ENCODE data around the gene JPT1.

The JPT1 gene

DNA sequence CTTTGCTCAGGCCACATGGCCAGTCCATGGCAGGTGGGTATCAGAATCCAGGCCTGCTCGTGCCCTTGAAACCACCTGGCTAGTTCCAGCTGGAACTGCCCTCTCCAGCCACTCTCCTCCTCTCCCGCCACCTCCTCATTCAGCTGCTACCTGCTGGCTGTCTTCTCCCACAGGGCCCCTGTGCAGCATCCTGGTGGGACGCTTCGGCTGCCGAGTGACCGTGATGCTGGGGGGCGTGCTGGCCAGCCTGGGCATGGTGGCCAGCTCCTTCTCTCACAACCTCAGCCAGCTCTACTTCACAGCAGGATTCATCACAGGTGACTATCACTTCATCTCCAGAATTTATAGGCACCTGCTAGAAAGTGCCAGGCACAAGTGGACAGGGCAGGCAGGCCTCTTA, 56.4 kb downstream of the JPT1 start:
- no peak for TF ChIP-seq SPI1 (IDR thresholded peaks at IDR 0.05; ENCODE audit: borderline replicate concordance, low read depth)
- TF ChIP-seq, protein P1, sequence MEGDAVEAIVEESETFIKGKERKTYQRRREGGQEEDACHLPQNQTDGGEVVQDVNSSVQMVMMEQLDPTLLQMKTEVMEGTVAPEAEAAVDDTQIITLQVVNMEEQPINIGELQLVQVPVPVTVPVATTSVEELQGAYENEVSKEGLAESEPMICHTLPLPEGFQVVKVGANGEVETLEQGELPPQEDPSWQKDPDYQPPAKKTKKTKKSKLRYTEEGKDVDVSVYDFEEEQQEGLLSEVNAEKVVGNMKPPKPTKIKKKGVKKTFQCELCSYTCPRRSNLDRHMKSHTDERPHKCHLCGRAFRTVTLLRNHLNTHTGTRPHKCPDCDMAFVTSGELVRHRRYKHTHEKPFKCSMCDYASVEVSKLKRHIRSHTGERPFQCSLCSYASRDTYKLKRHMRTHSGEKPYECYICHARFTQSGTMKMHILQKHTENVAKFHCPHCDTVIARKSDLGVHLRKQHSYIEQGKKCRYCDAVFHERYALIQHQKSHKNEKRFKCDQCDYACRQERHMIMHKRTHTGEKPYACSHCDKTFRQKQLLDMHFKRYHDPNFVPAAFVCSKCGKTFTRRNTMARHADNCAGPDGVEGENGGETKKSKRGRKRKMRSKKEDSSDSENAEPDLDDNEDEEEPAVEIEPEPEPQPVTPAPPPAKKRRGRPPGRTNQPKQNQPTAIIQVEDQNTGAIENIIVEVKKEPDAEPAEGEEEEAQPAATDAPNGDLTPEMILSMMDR (IDR thresholded peaks at IDR 0.05; ENCODE audit: insufficient read depth, low read length) = no peak
- DNase-seq (ENCODE audit: low read depth in 1 of 2, low spot score in 1 of 2) = no peak
- no peak overlapping the region for H3K4me3 ChIP-seq (replicated peaks; ENCODE audit: insufficient read depth, low read length)
- no peaks in the 10 kb centered on the region for H3K27me3 ChIP-seq (ENCODE audit: insufficient read depth, poor library complexity, severe bottlenecking)
- no peak overlapping the region for H3K27ac ChIP-seq (replicated peaks)

DNA sequence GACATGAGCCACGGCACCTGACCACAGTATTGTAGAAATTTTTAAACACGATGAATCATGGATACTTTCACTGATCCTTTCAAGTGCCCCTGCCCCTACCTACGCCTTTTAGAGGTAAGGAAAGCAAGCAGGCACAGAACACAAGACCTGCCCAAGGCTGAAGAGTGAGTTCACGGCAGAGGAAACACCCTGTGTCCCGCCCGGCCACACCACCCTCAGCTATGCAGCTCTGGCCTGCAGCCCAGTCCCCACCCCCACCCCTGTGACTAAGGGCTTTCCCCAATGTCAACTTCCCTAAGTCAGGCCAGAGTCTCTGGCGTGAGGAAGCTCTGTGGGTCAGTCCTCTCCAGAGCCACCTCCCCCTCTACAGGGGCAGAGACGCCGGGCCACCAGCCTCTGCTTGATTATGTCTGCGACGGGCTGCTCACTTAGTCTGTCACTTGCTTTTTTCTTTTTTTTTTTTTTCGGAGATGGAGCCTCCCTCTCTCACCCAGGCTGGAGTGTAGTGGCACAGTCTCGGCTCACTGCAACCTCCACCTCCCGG, 58.2 kb downstream of the JPT1 start:
- H3K27ac ChIP-seq (replicated peaks) = peak overlapping the region; percentile 75
- H3K4me3 ChIP-seq (replicated peaks; ENCODE audit: insufficient read depth, low read length) = no peak overlapping the region
- DNase-seq (ENCODE audit: low read depth in 1 of 2, low spot score in 1 of 2) = peak; percentile 88 to 90
- no peaks in the 10 kb centered on the region for H3K27me3 ChIP-seq (ENCODE audit: insufficient read depth, poor library complexity, severe bottlenecking)
- TF ChIP-seq SPI1 (IDR thresholded peaks at IDR 0.05; ENCODE audit: borderline replicate concordance, low read depth) (peak; percentile 50; the same call in 1 of the 2 replicates), POLR2AphosphoS5 (IDR thresholded peaks at IDR 0.05; ENCODE audit: low read depth) (peak; percentile 72)
- TF ChIP-seq, protein P1 (IDR thresholded peaks at IDR 0.05; ENCODE audit: insufficient read depth, low read length) = no peak

DNA sequence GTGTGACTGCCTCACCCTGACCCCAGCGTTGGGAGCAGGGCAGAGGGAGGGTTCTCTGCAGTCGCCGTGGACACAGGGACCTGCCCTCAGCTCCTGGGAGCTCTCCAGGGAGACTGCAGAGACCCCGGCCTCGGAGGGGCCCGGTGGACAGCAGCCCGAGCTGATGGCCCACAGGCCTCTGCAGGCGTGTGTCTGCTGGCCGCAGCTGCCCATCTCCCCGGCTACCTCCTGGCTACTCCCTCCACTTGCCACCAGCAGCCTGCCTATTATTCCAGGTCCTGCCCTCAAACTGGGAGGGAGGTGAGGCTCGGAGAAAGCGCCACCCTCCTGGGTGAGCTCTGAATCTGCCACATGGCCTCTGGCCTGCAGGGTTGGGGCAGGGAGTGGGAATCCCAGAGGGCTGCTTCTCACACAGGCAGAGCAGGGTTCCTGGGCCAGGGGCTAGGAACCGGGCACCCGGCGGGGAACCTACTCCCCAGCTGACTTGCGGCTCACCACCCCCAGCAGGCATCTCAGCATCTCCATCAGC, 59.4 kb downstream of the JPT1 start:
- H3K27ac ChIP-seq (replicated peaks) = peak overlapping the region; percentile 75; the same call in 1 of the 2 replicates
- TF ChIP-seq SPI1 (IDR thresholded peaks at IDR 0.05; ENCODE audit: borderline replicate concordance, low read depth) (no peak), GABPA (IDR thresholded peaks at IDR 0.05; ENCODE audit: low read depth) (no peak), POLR2AphosphoS5 (IDR thresholded peaks at IDR 0.05; ENCODE audit: low read depth) (no peak)
- TF ChIP-seq, protein P1 (IDR thresholded peaks at IDR 0.05; ENCODE audit: insufficient read depth, low read length) = no peak
- TF ChIP-seq, protein P2, sequence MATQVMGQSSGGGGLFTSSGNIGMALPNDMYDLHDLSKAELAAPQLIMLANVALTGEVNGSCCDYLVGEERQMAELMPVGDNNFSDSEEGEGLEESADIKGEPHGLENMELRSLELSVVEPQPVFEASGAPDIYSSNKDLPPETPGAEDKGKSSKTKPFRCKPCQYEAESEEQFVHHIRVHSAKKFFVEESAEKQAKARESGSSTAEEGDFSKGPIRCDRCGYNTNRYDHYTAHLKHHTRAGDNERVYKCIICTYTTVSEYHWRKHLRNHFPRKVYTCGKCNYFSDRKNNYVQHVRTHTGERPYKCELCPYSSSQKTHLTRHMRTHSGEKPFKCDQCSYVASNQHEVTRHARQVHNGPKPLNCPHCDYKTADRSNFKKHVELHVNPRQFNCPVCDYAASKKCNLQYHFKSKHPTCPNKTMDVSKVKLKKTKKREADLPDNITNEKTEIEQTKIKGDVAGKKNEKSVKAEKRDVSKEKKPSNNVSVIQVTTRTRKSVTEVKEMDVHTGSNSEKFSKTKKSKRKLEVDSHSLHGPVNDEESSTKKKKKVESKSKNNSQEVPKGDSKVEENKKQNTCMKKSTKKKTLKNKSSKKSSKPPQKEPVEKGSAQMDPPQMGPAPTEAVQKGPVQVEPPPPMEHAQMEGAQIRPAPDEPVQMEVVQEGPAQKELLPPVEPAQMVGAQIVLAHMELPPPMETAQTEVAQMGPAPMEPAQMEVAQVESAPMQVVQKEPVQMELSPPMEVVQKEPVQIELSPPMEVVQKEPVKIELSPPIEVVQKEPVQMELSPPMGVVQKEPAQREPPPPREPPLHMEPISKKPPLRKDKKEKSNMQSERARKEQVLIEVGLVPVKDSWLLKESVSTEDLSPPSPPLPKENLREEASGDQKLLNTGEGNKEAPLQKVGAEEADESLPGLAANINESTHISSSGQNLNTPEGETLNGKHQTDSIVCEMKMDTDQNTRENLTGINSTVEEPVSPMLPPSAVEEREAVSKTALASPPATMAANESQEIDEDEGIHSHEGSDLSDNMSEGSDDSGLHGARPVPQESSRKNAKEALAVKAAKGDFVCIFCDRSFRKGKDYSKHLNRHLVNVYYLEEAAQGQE (IDR thresholded peaks at IDR 0.05; ENCODE audit: insufficient replicate concordance, low read depth) = no peak
- no peak overlapping the region for H3K4me3 ChIP-seq (replicated peaks; ENCODE audit: insufficient read depth, low read length)
- no peak for DNase-seq (ENCODE audit: low read depth in 1 of 2, low spot score in 1 of 2)
- no peaks in the 10 kb centered on the region for H3K27me3 ChIP-seq (ENCODE audit: insufficient read depth, poor library complexity, severe bottlenecking)

DNA sequence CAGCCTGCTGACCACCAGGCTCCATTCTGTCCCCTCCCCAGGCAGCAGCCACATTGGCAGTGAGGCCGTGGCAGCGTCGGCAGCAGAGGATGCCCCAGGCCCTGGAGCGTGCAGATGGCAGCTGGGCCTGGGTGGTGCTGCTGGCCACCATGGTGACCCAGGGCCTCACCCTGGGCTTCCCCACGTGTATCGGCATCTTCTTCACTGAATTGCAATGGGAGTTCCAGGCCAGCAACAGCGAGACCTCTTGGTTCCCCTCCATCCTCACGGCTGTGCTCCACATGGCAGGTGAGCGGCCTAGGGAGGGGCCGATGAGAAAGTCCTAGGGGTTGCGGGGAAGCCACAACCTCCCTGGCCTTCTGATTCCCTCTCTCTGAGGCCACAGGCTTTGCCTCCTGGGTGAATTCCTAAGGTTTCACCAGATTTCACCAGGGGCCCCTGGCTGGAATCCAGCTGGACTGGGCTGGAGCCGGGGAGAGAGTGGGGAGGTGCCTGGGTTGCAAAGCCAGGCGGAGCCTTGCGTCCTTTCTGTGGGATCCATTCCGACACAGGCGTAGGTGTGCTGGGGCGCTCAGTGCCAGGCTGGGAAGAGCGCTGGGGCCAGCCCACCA, 60.7 kb downstream of the JPT1 start:
- no peak overlapping the region for H3K4me3 ChIP-seq (replicated peaks; ENCODE audit: insufficient read depth, low read length)
- H3K27me3 ChIP-seq (ENCODE audit: insufficient read depth, poor library complexity, severe bottlenecking) = no peaks in the 10 kb centered on the region
- TF ChIP-seq, protein P1 (IDR thresholded peaks at IDR 0.05; ENCODE audit: insufficient read depth, low read length) = no peak
- TF ChIP-seq SPI1 (IDR thresholded peaks at IDR 0.05; ENCODE audit: borderline replicate concordance, low read depth) = no peak
- no peak for TF ChIP-seq GABPA (IDR thresholded peaks at IDR 0.05; ENCODE audit: low read depth)
- TF ChIP-seq, protein P2 (IDR thresholded peaks at IDR 0.05; ENCODE audit: insufficient replicate concordance, low read depth) = no peak
- TF ChIP-seq POLR2AphosphoS5 (IDR thresholded peaks at IDR 0.05; ENCODE audit: low read depth) = no peak
- no peak for DNase-seq (ENCODE audit: low read depth in 1 of 2, low spot score in 1 of 2)
- peak overlapping the region; percentile 74 for H3K27ac ChIP-seq (replicated peaks)
